DMS153 (cell line): ENCODE data around the gene ESPN.
A peak's percentile ranks its signal among the peaks of the same experiment; 100 is the strongest.

Source experiments
- DNase-seq: peaks from one replicate; lab custom pipeline; 2025; lab: John Stamatoyannopoulos, UW

ESPN gene

DNA sequence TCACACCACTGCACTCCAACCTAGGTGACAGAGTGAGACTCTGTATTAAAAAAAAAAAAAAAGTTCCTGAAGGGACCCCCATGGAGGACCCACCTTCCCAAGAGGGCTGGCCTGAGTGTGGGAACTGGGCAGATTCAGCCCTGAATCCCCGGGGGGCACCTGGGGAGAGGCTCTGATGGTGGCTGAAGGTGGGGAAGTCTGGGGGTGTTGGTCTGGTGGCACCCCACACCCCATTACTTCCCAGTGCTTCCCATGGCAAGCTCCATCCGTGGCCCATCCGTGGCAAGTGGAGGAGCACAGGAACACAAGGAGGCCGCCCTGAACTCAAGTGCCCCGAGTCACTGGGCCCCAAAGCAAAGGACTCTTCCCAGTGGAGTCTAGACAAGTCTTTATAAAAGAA lies 42.2 kb downstream of the ESPN start:
- DNase-seq = no peak

DNA sequence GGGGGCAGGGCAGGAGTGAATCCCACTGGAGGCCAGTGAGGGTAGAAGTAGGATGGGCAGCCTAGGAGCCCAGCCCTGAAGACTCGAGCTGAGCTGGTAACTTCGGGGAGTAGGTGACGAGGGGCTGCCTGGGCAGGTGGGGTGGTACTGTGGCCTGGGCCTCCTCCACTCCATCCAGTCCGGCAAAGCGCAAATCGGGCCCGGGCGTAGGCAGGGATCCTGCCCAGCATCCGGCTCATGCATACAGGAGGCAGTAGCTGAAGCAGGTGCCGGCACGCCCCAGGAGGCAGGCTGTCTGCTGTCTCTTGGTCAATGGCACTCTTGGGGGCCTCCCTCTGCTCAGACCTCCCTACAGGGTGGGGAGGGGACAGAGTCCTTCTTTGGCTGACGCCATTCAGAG lies 42.6 kb downstream of the ESPN start:
- no peak for DNase-seq

DNA sequence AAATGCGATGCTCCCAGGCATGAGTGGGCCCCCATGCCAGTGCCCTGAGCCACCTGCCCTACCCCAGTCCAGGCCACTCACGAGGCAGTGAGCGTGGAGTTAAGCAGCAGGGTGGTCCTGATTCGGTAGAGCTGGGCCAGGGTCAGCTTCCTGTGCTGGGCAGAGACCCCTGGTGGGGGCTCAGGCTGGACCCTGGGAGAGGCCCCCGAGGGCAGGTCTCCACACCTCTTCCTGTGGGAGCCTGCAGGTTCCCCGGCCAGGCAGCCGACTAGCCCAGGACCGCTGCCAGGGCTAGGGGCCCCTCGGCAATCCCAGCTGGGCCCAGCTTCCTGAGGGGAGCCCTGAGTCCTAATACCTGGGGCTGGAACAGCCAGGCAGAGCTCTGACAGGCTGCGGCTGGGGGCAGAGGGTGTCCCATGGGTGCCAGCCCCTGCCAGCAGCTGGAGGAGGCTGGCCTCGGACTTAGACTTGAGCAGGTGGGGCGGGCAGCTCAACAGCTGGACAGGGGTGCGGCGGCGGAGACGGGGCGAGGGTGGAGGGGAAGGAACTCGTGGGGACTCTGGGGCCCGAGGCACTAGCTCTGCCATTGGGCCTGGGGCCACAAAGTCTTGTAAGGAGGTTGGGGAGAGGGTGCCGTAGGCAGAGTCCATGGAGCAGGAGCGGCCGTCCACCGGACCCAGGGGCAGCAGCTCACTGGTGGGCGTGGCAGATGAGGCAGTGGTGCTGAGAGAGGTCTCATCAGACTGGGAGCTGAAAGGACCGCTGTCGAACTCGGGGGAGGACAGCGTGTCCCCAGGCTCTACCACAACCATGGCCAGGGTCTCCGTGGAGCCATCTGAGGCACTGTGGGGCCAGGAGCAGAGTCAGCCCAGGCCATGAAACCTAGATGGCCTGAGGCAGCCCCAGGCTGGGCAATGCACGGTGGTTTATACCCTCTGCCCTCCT lies 43.4 kb downstream of the ESPN start:
- DNase-seq = no peak

DNA sequence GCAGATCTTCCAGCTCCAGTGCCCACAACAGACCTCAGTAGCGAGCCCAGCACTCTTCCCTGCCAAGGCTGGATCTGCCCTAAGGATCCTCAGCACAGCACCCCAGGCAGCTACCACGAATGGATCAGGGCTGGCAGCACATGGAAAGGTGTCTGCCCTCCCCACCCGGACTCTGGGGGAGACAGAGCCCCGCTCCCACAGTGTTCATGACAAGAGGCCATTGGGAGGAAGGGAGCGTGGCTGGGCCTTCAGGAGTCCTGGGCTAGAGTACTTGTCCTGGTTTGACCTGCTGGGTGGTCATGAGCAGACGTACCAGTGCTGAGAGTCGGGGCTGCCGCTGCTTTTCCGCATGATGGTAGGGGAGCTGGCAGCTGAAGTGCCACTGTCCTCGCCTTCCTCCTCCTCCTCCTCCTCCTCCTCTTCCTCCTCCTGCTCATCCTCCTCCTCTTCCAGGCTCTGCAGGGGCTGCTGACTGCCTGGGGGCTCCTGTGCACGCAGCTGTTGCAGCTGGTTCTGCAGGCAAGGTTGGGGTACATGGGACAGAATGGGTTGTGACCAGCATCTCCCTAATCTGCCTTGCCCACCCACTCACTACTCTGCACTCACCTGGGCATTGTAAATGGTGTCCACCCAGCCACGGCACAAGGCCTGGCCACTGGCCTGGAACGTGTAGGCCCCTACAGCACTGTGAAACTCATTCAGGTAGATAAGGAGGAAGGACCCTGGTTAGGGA lies 44.3 kb downstream of the ESPN start:
- DNase-seq = no peak

DNA sequence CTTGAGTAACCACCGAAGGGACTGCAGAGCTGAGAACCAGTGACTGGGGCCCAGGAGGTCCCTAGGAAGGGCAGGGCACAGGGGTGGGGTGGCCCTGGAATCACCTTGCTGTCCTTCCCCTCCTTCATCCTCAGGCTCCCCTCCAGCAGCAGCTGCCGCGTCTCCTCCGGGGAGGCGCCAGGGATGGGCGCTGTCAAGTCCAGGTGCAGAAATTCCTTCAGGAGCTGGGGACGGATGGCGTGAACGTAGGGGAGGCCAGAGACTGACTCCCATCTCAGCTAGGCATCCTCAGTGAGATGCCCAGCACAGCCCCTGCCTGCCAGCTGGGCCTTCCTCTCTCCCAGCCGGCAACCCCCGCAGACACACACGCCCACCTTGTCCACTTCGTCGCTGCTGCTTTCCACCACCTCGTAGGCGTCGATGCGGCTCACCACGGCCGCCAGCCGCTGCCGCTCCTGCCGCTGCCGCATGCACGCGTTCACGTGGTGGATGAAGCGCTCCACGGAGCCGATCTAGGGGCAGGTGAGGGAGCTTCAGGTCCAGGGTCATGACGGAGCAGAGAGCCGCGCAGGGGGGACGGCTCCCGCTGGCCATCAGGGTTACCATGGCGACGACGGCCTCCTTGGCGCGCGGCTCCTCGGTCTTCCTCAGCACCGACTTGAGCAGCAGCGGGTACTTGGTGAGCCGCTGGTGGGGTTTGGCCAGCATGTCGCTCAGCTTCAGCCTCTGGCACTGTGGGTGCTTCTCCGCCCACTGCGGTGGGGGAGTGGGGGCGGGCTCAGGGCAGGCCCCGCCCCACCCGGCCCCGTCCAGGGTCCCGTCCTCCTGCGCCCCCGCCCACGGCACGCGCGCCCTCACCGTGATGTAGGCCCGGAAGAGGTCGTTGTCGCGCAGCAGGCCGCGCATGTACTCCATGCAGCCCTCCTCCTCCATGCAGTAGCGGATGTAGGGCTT lies 45.8 kb downstream of the ESPN start:
- DNase-seq = no peak

DNA sequence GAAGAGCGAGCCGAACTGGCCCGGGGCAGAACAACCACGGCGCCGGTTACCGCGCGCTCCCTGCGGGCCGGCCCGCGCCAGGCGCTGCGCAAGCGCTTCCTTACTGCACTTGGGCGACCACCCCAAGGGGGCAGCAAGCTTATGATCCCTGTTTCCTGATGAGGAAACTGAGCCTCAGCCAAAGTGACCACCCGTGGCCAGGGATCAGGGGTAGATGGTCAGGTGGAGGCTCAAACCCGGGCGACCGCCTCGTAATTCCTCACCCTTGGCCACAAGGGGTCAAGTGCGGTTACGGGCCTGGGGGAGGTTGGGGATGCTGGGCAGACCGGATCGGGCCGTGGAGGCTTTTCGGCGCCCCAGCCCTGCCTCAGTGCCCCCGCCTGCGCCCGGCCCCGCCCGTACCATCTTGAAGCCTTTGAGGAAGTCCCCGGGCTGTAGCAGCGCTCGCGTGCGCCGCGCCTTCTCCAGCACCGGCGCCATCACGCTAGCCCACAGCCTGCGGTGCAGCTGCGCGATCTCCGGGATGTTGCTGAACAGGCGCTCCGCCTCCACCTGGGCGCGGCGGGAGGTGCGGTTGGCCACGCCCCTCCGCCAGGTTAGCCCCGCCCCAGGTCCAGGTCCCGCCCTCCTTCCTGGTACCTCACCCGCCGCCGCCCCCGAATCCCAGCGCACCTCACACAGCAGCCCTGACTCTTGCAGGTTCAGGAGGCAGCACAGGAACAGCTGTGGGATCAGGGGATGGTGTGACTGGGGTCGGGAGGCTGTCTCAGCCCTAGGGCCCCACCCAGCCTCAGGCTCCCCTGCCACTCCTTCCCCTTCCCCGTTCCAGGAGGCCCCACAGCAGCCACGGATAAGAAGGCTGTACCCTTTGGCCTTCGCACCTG lies 46.8 kb downstream of the ESPN start:
- DNase-seq = no peak

DNA sequence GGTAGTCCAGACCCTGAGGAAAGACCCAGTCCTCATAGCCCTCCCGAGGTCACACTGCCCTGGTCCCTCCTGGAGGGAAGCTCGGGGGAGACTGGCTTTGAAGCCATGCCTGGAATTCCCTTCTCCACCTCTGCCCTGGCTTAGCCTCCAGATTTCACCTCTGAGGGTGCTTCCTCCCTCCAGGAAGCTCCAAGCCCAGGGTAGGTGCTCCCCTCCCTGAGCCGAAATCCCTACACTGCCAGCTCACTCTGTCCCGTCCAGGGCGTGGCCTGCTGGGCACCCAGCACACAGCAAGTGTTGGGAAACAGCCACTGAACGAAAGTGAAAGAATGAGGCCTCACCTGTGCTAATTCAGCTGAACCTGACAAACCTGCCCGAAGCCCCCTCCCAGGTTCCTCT lies 47.4 kb downstream of the ESPN start:
- no peak for DNase-seq

DNA sequence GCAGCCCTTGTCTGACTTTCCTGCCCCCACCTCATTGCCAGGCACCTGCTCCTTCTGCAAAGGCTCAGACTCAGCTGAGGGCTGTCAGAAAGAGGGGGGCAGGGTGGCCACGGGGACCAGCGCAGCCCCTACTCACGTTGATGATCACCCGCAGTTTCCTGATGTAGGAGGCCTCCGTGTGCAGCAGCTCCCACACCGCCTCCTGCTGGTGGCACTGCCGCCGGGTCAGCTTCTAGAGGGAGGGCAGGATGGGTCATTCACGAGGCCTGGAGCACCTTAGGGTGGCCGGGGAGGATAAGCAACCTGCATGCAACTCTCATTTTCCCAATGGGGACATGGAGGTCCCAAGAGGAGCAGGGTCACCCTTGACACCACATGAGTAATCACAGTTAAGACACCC lies 47.8 kb downstream of the ESPN start:
- DNase-seq = no peak

DNA sequence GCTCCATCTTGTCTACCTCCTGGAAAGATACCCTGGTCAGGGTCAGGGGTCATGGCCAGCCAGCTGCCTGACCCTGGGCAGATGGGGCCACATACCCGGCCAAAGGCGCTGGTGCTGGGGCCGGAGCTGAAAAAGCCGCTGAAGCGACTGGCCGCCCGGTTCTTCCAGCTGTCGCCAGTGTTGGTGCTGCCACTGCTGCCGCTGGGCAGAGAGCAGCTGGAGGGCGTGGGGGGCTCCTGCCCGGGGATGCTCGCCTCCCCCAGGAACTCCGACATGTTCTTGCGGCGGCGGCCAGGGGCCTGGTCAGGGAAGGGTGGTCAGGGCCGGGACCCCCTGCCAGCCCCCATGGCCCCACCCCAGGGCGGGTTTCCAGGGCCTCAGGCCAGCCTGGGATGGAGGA lies 48.6 kb downstream of the ESPN start:
- DNase-seq = no peak

DNA sequence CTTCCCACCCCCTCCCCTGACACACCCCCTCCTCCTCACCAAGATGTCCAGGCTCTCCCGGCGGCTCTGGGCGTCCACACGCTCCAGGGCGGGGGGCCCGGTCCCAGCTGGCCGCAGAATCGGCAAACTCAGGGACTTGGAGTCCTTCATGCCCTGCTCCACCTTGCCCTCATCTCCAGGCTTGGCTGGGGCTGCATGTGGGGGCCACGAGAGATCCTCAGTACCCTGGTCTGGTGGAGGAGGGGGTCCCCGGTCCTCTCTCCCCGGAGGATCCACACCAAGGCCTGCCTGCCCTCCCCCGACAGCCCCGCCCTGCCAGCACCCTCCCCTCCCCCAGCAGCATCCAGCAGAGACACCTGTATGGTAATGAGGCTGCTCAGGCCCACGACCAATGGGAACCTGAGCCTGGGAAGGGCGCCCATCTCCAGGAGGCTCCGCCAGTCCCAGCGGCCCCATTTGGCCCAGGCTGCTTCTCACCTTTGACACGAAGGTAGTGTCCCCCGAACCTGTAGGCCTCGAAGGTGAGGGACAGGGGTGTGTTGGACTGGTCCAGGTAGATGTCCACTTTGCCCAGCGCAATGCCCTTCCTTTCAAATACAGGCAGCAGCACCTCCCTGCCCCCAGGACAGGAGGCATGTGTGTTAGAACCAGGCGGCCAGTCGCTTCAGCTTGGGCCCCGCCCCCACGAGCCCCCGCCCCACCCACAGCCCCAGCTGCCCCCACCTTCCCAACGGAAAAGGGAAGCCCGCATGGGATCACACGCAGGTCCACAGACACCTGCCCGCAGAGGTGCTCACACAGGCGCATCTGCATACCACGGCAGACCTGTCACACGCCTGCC lies 49.6 kb downstream of the ESPN start:
- DNase-seq = peak; percentile 82

DNA sequence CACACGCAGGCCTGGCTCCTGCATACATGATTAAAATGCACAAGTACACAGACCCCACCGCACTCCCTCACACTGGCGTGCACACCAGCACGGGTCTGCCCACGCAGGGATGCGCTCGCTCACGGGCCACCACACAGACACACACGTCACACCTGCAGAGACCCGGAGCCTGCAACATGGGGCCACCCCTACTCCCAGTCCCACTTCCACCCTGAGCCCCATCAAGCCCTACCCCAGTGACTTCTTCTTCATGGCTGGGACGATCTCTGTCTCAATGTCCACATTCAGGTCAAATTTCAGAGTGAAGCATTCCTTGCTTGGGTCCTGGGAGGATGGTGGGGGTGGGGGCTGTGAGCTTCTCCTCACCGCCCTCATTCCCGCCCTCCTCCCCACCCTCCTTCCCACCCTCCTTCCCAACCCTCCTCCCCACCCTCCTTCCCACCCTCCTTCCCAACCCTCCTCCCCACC lies 50.3 kb downstream of the ESPN start:
- no peak for DNase-seq

DNA sequence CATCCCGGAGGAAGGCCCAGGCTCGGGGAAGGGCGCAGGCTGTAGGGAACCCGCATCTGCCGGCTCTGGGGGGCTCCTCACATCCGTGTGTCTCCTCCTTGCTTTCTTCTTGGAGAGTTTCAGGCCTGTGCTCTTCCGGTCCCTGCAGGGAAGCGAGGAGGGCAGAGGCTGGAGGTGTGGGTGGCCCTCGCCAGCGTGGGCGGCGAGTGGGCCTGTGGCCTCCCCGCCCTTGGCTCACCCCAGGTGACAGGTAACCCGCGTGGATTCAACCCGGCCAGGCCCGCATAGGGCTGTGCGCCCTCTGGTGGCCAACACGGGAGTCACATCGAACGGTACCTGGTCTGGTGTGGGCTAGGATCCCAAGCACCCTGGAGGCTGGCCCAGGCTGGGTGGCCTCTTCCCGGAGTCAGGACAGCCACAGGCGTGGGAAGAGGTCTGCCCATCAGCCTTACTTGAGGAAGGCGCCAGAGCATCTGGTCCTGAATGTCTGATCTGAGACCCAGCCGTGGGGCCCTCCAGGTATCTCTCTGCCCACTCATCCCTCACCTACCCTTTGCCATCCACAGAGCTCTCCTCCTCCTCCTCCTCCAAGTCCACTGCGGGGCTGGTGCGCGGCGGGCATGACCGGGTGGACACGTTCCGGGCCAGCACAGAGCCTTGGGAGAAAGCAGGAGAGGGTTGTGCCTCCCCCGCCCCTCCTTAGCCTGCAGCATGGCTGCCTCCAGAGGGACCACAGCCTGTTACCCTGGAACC lies 51.0 kb downstream of the ESPN start:
- peak; percentile 28 for DNase-seq

DNA sequence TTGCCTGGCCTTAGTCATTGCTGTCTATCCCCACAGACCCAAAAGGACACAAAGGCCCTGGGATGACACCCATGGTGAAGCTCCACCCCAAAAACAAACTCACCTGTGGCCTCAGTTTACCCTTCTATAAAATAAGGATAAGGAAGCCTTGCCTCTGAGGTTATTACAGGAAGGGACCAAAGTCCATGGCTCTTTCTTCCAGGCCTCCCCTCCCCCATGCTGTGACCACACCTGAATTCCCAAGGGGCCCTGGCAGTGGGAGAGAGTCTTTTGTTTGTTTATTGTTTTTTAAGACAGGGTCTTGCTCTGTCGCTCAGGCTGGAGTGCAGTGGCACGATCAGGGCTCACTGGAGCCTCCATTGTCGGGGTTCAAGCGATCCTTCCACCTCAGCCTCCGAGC lies 51.9 kb downstream of the ESPN start:
- peak; percentile 17 for DNase-seq

DNA sequence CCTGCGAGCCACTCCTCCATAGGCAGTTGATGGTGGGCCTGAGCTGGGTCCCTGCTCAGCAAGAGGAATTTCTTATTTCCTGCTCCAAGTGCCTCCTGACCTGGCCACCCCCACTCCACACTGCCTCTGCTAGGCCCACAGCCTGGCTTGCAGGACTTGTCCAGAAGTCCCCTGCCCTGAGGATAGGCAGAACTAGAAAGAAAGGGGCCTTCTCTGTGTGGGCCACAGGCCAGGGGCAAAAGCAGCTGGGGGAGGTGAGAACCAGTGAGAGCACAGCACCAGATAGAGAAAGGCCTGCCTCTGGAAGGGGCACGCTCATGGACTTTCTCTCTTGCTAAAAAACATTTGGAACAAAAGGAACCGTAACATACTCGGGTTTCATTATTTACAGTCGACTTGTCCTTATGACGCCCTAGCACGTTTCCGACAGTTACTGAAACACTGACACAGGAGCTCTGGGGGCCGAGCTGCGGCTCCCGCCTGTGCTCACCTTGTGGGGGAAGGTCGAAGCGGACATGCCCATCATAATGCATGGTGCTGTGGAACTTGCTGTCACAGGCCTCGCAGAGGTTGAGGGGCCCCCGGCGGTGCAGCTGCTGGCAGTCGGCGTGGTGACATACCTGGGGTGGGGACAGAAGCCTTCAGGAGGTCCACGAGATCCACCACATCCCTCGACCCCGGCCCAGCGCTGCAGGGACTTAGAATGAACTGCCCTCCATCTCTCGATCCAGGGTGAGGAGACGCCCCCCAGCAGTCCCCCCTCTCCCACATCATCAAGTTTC lies 52.7 kb downstream of the ESPN start:
- peak; percentile 21 for DNase-seq

DNA sequence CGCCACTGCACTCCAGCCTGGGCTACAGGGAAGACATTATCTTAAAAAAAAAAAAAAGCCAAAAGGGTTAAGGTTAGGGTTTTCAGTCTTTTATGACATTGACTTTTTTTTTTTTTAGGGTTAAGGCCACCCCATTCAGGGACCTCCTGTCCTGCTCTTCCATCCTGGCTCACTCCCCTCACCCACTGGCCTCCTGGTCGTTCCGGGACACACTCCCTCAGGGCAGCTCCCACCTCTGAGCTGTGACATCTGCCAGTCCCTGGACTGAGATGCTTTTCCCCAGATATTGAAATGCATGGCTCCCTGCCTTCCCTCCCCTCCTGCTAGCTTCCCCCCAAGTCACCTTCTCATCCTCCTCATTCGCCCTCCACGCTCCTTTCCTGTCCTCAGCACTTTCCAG lies 57.2 kb downstream of the ESPN start:
- no peak for DNase-seq

DNA sequence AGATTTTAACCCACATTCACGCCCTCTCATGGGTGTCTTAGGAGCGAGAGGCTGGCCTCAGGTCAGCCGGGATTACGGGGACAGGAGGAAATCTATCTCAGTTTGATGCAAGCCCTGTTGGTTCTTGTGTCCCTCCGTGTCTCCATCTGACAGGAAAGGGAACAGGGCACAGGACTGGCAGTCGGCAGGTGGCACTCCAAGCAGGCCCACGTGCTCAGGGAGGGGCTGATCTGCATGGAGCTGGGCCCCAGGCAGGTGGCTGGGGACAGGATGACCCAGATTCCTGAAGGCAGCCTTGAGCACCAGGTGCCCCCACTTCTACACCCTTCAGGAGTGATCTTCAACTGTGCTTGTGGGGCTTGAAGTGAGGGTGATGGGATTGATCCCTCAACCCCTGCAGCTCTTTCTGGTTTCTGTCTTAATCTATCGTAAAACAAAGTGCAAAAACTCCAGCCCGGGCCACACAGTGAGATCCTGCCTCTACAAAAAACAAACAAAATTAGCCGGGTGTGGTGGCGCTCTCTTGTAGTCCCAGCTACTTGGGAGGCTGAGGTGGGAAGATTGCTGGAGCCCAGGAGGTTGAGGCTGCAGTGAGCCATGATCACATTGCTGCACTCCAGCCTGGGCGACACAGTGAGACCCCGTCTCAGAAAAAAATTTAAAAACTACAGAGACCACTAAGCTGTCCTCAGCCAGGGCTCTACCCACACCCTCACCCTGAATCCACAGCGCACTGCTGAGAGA lies 58.6 kb downstream of the ESPN start:
- peak; percentile 30 for DNase-seq

DNA sequence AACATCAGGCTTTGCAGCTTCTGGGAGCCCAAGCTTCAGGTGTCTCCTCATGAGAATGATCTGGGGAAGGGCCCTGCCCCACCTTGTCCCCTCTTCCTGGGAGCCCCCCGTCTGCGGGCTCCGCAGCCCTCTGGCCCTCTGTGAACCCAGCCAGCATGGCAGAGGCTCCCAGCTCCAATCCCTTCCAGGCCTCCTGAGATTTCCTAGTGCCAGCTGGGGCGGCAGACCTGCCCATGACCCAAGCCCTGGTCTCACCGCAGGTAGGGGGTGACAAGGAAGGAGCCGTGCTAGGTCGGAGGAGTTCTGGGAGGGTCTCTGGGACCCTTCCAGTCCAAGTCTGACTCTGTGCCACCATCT lies 59.2 kb downstream of the ESPN start:
- no peak for DNase-seq

DNA sequence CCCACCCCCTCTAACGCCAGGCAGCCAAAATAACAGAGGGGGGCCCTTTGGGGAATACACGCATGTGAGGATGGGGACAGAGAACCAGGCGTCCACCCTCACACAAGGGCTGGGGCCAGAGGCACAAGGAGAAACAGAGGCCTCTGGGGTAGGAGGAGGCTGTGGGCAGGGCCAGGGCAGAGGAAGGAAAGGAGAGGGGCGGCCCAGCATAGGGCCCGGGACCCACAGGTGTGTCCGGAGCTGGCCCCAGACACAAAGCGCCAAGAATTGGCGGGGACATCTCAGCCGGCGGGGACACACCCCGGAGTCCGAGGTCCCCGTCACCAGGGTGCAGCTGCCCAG lies 60.2 kb downstream of the ESPN start:
- no peak for DNase-seq
